ENCODE results near the gene SCYGR1. TPM values are rescaled to one million over a fixed set of nuclear protein-coding genes. Genes with fewer than 3 reads are reported as not detected.

SCYGR1 gene
- total RNA-seq, 2 donors from 2014 or later: not detected

GRCh38 chr2:227341553-227341952 is 46.2 kb downstream of the SCYGR1 start:
- WGBS, 2 donors: 88 to 93% methylated on average over 2 of the region's 2 CpGs
- Histone ChIP-seq H3K4me3 (no peak overlapping the region), H3K36me3 (replicated peaks in 1 of 2; ENCODE audit: insufficient read depth in 1 of 2, low read depth in 2 of 2) (peaks cover 0 to 6% of the 10 kb centered on the region in 2 donors), H3K27ac (no peak overlapping the region), H3K27me3 (no peaks in the 10 kb centered on the region), H3K9me3 (no peaks in the 10 kb centered on the region), H3K4me1 (peaks cover 12% of the 10 kb centered on the region)
- intact Hi-C loops (cut with DNase I): no loop called here
- DNase-seq (no peak), ATAC-seq (no peak)
- no peak for TF ChIP-seq POLR2A (IDR thresholded peaks at IDR 0.05)
- TF ChIP-seq CTCF (IDR thresholded peaks at IDR 0.05): no peak

GRCh38 chr2:227340106-227340505 is 47.6 kb downstream of the SCYGR1 start:
- peaks cover 12% of the 10 kb centered on the region for H3K4me1 ChIP-seq
- TF ChIP-seq POLR2A (IDR thresholded peaks at IDR 0.05) (no peak), CTCF (IDR thresholded peaks at IDR 0.05) (no peak)
- no peak for DNase-seq
- H3K36me3 ChIP-seq (replicated peaks in 1 of 2; ENCODE audit: insufficient read depth in 1 of 2, low read depth in 2 of 2): peaks cover 0 to 4% of the 10 kb centered on the region in 2 donors
- 75 to 78% methylated on average over 6 of the region's 6 CpGs for WGBS, 2 donors
- no peaks in the 10 kb centered on the region for H3K9me3 ChIP-seq
- H3K4me3 ChIP-seq: no peak overlapping the region
- no peak for ATAC-seq
- H3K27me3 ChIP-seq: no peaks in the 10 kb centered on the region
- H3K27ac ChIP-seq: no peak overlapping the region
- intact Hi-C loops (cut with DNase I): no loop called here

GRCh38 chr2:227339098-227339599 is 48.6 kb downstream of the SCYGR1 start:
- WGBS, 2 donors: 38 to 51% methylated on average over 2 of the region's 2 CpGs
- ATAC-seq: peak; percentile 60
- intact Hi-C loops (cut with DNase I): no loop called here
- no peaks in the 10 kb centered on the region for H3K9me3 ChIP-seq
- H3K4me3 ChIP-seq: no peak overlapping the region
- no peak for DNase-seq
- H3K36me3 ChIP-seq (replicated peaks in 1 of 2; ENCODE audit: insufficient read depth in 1 of 2, low read depth in 2 of 2): peaks cover 0 to 6% of the 10 kb centered on the region in 2 donors
- H3K4me1 ChIP-seq: peaks cover 12% of the 10 kb centered on the region
- H3K27me3 ChIP-seq: no peaks in the 10 kb centered on the region
- no peak for TF ChIP-seq POLR2A (IDR thresholded peaks at IDR 0.05)
- no peak for TF ChIP-seq CTCF (IDR thresholded peaks at IDR 0.05)
- peak overlapping the region in 2 of 4 donors; percentile 5 to 56 for H3K27ac ChIP-seq

Other genes starting within 250 kb of the SCYGR1 start
- gene COL4A4, start 223.7 kb downstream of the SCYGR1 start, total RNA-seq: 10 to 100 TPM in 1 of 2 donors, 1 to 10 TPM in 1; 2.3 to 10.5 TPM
- gene COL4A3, start 223.3 kb downstream of the SCYGR1 start, total RNA-seq: 10 to 100 TPM in 1 of 2 donors, 1 to 10 TPM in 1; 1.6 to 16.5 TPM
- gene MFF, start 62.7 kb downstream of the SCYGR1 start, total RNA-seq: 100 to 1,000 TPM in 1 of 2 donors, 10 to 100 TPM in 1; 86.9 to 141 TPM
- not detected for gene TM4SF20, start 8.6 kb downstream of the SCYGR1 start, total RNA-seq
- 10 to 100 TPM; 10.2 to 16.1 TPM for gene AGFG1, start 84.2 kb upstream of the SCYGR1 start, total RNA-seq
- not detected for gene SCYGR2, start 210.9 kb upstream of the SCYGR1 start, total RNA-seq
- gene SCYGR3, start 226.9 kb upstream of the SCYGR1 start, total RNA-seq: not detected
- gene SCYGR4, start 229.5 kb upstream of the SCYGR1 start, total RNA-seq: not detected

All from body of pancreas (tissue), 4 donors.